Endothelial cell of umbilical vein (primary cell): ENCODE data around the gene GALR3. TPM values are rescaled to one million over a fixed set of nuclear protein-coding genes. Genes with fewer than 3 reads are reported as not detected.
A peak's percentile ranks its signal among the peaks of the same experiment; 100 is the strongest.

ENCODE experiments used
- BruUV-seq: library from RNA; stranded (reverse); fragments of 400-500 nt; replicated peaks from 2 replicates; lab custom pipeline; 2021; lab: Mats Ljungman, UMichigan
- CTCF ChIA-PET: fragments of 300-600, 350-600 bp; sonication (Branson Sonifier 250); formaldehyde crosslinking; loops from one replicate; lab custom pipeline; 2021; ENCODE audit warnings: antibody characterized with exemption, inconsistent platforms; lab: Charles Lee
- POLR2A ChIA-PET: fragments of 300-600, 350-600 bp; sonication (Branson Sonifier 250); formaldehyde crosslinking; loops from one replicate; lab custom pipeline; 2021; ENCODE audit warnings: antibody characterized with exemption, inconsistent platforms; lab: Charles Lee
- DNase-seq: peaks from one replicate; pipeline ENCODE4 v3.0.0-alpha.2; 2011; ENCODE audit warnings: low read depth, low spot score
- FAIRE-seq: peaks from 2 replicates; lab custom pipeline; 2011; peaks lifted over from hg19 to GRCh38; lab: Jason Lieb, UNC
- H2AFZ ChIP-seq: 2 replicates; pipeline ENCODE4 v1.6.0; 2012; ENCODE audit warnings: low read depth, low read length, control low read depth, inconsistent platforms
- H3K27ac ChIP-seq: 2 replicates; pipeline ENCODE4 v1.5.1; 2011; ENCODE audit warnings: low read depth, mild to moderate bottlenecking, control low read depth, low read length, moderate library complexity; ENCODE audit not compliant: insufficient read depth
- H3K27me3 ChIP-seq, 2 experiments: 2 replicates each; pipeline versions ENCODE4 v1.6.0 to v1.6.1; 2011; ENCODE audit warnings: low read length in 2 of 2, mixed read lengths in 1 of 2; ENCODE audit not compliant: control insufficient read depth in 2 of 2, insufficient read depth in 2 of 2
- H3K36me3 ChIP-seq, 2 experiments: 2 replicates in 1 of 2; 3 replicates in 1 of 2; pipeline ENCODE4 v1.5.1; 2011; ENCODE audit warnings: low read length in 2 of 2, mild to moderate bottlenecking in 1 of 2, moderate library complexity in 1 of 2; ENCODE audit not compliant: control insufficient read depth in 2 of 2, insufficient read depth in 2 of 2; ENCODE audit errors: extremely low read depth in 1 of 2
- H3K4me1 ChIP-seq: 3 replicates; pipeline ENCODE4 v1.5.1; 2011; ENCODE audit warnings: mild to moderate bottlenecking, low read length; ENCODE audit not compliant: control insufficient read depth, insufficient read depth; ENCODE audit errors: extremely low read depth
- H3K4me2 ChIP-seq: 2 replicates; pipeline ENCODE4 v1.6.1; 2011; ENCODE audit warnings: low read length, control low read depth, mixed read lengths; ENCODE audit not compliant: insufficient read depth
- H3K4me3 ChIP-seq, 3 experiments: fragments of 200-600 bp in 1 of 3; sonication (generic), shearing (Covaris generic) in 1 of 3; replicated peaks in 1 of 3; 2 replicates each; pipeline ENCODE4 v1.5.1; 2011 to 2016; ENCODE audit warnings: control low read depth in 3 of 3, low read length in 3 of 3, mild to moderate bottlenecking in 2 of 3, inconsistent platforms in 1 of 3, low read depth in 1 of 3, moderate library complexity in 1 of 3; ENCODE audit not compliant: insufficient read depth in 1 of 3
- H3K79me2 ChIP-seq: 2 replicates; pipeline ENCODE4 v1.6.0; 2012; ENCODE audit warnings: low read length, inconsistent platforms; ENCODE audit not compliant: control insufficient read depth, insufficient read depth
- H3K9ac ChIP-seq: replicated peaks from 2 replicates; pipeline ENCODE3; 2011; ENCODE audit warnings: low read length, control low read depth; ENCODE audit not compliant: insufficient read depth; ENCODE audit errors: extremely low read depth
- H3K9me1 ChIP-seq: replicated peaks from 3 replicates; pipeline ENCODE4 v1.6.0; 2011; ENCODE audit warnings: mild to moderate bottlenecking, low read length; ENCODE audit not compliant: control insufficient read depth, insufficient read depth; ENCODE audit errors: extremely low read depth
- H3K9me3 ChIP-seq: replicated peaks from 2 replicates; pipeline ENCODE4 v1.5.1; 2012; ENCODE audit warnings: low read length, inconsistent platforms; ENCODE audit not compliant: control insufficient read depth, insufficient read depth
- H4K20me1 ChIP-seq: replicated peaks from 2 replicates; pipeline ENCODE3; 2011; ENCODE audit warnings: mild to moderate bottlenecking, low read length; ENCODE audit not compliant: control insufficient read depth, insufficient read depth; ENCODE audit errors: extremely low read depth
- EZH2 ChIP-seq: IDR thresholded peaks from 2 replicates; pipeline ENCODE4 v1.6.1; 2012; ENCODE audit warnings: borderline replicate concordance, low read depth, mild to moderate bottlenecking, moderate library complexity, low read length, inconsistent platforms; ENCODE audit not compliant: severe bottlenecking
- FOS ChIP-seq: IDR thresholded peaks from 2 replicates; pipeline ENCODE4 v1.6.1; 2011; ENCODE audit warnings: mild to moderate bottlenecking, low read length, moderate library complexity, borderline replicate concordance; ENCODE audit not compliant: insufficient read depth
- GATA2 ChIP-seq: IDR thresholded peaks from 2 replicates; pipeline ENCODE4 v1.7.0; 2011; ENCODE audit warnings: low read depth, mild to moderate bottlenecking, moderate library complexity, mixed read lengths, low read length; ENCODE audit not compliant: insufficient read length, insufficient read depth
- JUN ChIP-seq: IDR thresholded peaks from 2 replicates; pipeline ENCODE4 v1.6.1; 2011; ENCODE audit warnings: borderline replicate concordance, low read depth; ENCODE audit not compliant: insufficient read length, insufficient read depth
- MAX ChIP-seq: IDR thresholded peaks from 2 replicates; pipeline ENCODE4 v1.6.1; 2011; ENCODE audit not compliant: insufficient read depth, insufficient read length
- MYC ChIP-seq: IDR thresholded peaks from one replicate; pipeline ENCODE4 v1.6.1; 2011; ENCODE audit warnings: mild to moderate bottlenecking, low read depth, low read length
- POLR2A ChIP-seq: IDR thresholded peaks from 2 replicates; pipeline ENCODE4 v1.6.1; 2012; ENCODE audit warnings: low read depth, mild to moderate bottlenecking, control low read depth, low read length
- POLR2AphosphoS5 ChIP-seq: IDR thresholded peaks from 2 replicates; pipeline ENCODE4 v1.6.1; 2012; ENCODE audit warnings: low read depth, mild to moderate bottlenecking, control low read depth, low read length, moderate library complexity; ENCODE audit not compliant: insufficient read depth
- dilution Hi-C: fragments of 300-500 bp; cut with MboI; formaldehyde crosslinking; loops from one replicate; pipeline ENCODE4 v1.15.0; 2019; ENCODE audit warnings: low sequenced_read_pairs; ENCODE audit not compliant: extremely low pct_ligation_motif_present
- intact Hi-C: fragments of 100-400 bp; cut with micrococcal nuclease; formaldehyde crosslinking; loops from one replicate; pipeline ENCODE4 v1.10.0; 2022
- polyA plus RNA-seq, 4 experiments: library from polyadenylated mRNA; depleted of rRNA in 3 of 4; stranded (reverse) in 3 of 4; unstranded in 1 of 4; fragments of >200 nt; gene quantifications; 2 replicates each; pipeline versions ENCODE4 v1.2.1 to v1.2.3, GENCODE V29; 2011 to 2012; ENCODE audit warnings: missing spikeins in 1 of 4
- total RNA-seq: library from RNA; stranded (reverse); gene quantifications from 2 replicates; pipeline ENCODE4 v1.2.3, GENCODE V29; 2021
- TF ChIP-seq, protein P1 (sequence below), 2 donors: IDR thresholded peaks; 1 replicate in 1 of 2; 2 replicates in 1 of 2; pipeline ENCODE4 v1.5.1; 2011; ENCODE audit warnings: low read length in 2 of 2, mild to moderate bottlenecking in 2 of 2, moderate library complexity in 2 of 2, control low read depth in 1 of 2, inconsistent platforms in 1 of 2, low read depth in 1 of 2; ENCODE audit not compliant: insufficient read depth in 1 of 2; ENCODE audit errors: extremely low read depth in 1 of 2

Gene GALR3
- total and polyA plus RNA-seq, 2 donors (not counting 3 experiments of a cell fraction or from before 2014, with no cell fraction given): not detected

GRCh38 chr22:37844904-37845329, 21.7 kb downstream of the GALR3 start:
- no peaks in the 10 kb centered on the region for H3K27me3 ChIP-seq
- H2AFZ ChIP-seq: no peak overlapping the region
- no peak overlapping the region for H3K27ac ChIP-seq
- no peak overlapping the region for H3K4me2 ChIP-seq
- TF ChIP-seq JUN (no peak), MYC (no peak), MAX (no peak), FOS (no peak), POLR2AphosphoS5 (no peak), GATA2 (no peak), POLR2A (no peak), EZH2 (no peak)
- TF ChIP-seq, protein P1, sequence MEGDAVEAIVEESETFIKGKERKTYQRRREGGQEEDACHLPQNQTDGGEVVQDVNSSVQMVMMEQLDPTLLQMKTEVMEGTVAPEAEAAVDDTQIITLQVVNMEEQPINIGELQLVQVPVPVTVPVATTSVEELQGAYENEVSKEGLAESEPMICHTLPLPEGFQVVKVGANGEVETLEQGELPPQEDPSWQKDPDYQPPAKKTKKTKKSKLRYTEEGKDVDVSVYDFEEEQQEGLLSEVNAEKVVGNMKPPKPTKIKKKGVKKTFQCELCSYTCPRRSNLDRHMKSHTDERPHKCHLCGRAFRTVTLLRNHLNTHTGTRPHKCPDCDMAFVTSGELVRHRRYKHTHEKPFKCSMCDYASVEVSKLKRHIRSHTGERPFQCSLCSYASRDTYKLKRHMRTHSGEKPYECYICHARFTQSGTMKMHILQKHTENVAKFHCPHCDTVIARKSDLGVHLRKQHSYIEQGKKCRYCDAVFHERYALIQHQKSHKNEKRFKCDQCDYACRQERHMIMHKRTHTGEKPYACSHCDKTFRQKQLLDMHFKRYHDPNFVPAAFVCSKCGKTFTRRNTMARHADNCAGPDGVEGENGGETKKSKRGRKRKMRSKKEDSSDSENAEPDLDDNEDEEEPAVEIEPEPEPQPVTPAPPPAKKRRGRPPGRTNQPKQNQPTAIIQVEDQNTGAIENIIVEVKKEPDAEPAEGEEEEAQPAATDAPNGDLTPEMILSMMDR (IDR thresholded peaks at IDR 0.05; ENCODE audit: extremely low read depth in 1 of 2, insufficient read depth in 1 of 2, low read depth in 1 of 2, low read length in 2 of 2): no peak
- no peaks in the 10 kb centered on the region for H4K20me1 ChIP-seq
- no peak for FAIRE-seq
- H3K9ac ChIP-seq: no peak overlapping the region
- no peak for DNase-seq
- dilution Hi-C loops: no loop called here
- CTCF ChIA-PET: interaction anchor here (1.6 to 2.2 kb wide), 3 partner anchors 17 to 27 kb away, joined by 5 to 21 read pairs (median 10); no protein-coding TSS in a partner anchor
- peak overlapping the region in 2 of 3 experiments; percentile 15 to 52 for H3K4me3 ChIP-seq
- no TSS peak for BruUV-seq
- POLR2A ChIA-PET: interaction anchor here (0.7 to 1.7 kb wide), 2 partner anchors 10 to 1474 kb away, joined by 3 read pairs; no protein-coding TSS in a partner anchor
- no peaks in the 10 kb centered on the region for H3K9me3 ChIP-seq
- intact Hi-C loops: loop anchor here (1.0 kb wide), 1 partner anchor 18 kb away; no protein-coding TSS in a partner anchor
- peaks cover 30% of the 10 kb centered on the region for H3K79me2 ChIP-seq
- no peaks in the 10 kb centered on the region for H3K9me1 ChIP-seq
- peaks cover 14% of the 10 kb centered on the region for H3K4me1 ChIP-seq
- peaks cover 0 to under 1% of the 10 kb centered on the region in 2 experiments for H3K36me3 ChIP-seq
